ENCODE results near the gene BLNK.
A peak's percentile ranks its signal among the peaks of the same experiment; 100 is the strongest.

BLNK gene

DNA sequence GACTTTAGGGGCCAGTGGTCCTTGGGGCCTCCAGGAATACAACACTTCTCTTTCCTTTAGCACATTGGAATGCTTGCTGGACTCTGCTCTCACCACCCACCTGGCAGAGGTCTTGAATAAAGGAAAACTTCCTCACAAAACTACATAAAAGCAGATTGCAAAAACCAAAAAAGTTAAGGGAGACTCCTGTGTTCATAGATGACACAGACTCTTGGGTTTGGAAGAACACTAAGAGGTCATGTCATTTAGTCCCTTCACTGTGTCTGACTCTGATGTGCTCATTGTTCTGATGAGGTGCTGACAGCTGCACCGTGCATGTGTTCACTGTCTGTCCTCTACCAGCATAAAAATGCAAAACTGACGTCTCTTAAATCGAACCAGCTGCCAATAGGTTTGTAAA, 11.4 kb downstream of the BLNK start:
- DNase-seq = no peak

DNA sequence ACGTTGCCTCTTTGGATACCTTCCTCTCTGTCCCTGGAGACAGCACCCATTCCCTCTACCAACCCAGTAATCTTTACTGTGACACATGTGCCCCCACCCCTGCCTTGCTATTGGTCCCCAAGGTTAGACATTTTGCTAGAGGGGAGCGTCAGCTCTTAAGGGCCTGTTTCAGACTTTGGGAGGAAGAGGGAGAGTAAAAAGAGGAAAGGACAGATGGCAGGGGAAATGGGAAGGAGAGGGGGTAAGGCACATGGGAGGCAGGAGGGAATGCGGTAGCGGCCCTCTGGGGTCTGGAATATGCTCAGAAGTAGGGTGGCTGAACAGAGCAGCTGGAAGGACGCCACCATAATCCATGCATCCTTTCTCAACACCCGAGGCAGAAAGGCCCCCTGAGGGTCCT, 12.2 kb downstream of the BLNK start:
- DNase-seq = no peak

- DNase-seq = no peak
Measured at GRCh38 chr10:96257944-96258343, 13.4 kb downstream of the BLNK start.

DNA sequence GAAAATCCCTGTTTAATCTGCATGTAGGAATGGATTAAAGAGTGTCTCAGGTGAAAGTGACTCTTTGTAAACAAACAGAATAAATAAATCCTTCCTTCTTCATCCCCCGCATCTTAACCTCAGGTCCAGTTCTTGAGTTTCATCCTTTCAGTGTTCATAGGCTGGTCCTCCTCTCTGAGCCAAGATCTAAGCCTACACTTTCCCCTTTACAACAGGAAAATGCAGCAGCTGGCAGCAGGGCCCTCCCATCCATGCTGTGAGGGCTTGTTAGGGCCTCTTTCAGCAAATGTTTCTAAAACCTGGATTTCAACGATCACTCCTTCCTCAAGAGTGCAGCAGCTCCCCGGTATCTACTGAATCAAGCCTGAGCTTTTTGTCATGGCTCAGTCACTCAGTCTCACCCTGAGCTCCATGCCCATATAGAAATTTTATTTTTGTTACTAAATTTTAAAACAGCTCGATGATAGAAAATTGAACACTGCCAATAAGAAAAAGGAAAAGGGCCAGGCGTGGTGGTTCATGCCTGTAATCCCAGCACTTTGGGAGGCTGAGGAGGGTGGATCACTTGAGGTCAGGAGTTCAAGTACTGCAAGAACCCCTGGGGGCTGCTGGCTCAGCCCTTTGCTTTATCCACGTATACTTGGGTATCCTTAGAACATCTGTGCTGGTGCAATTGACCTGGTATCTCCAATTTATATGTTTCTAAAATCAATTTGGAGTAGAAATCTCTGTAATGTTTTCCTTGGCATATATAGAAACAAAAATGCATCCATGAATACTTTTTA, 15.6 kb downstream of the BLNK start:
- DNase-seq = no peak

DNA sequence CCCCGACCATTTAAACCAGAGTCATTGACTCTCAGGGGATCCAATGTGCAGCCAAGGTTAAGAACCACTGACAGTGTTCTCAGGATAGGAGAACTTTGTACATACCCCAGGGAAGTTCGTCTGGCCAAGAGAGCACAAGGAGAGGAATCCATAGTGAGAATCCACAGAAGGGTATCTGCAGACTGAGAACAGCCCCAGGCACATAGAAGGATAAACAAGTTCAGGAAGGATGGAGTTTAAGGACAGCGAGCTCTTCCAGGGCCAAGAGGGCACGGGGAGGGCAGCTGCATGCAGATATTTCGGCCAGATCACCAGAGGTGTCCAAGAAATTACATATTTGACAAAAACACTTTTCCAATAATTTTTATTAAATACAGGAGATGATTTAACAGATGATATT, 16.4 kb downstream of the BLNK start:
- DNase-seq = no peak

DNA sequence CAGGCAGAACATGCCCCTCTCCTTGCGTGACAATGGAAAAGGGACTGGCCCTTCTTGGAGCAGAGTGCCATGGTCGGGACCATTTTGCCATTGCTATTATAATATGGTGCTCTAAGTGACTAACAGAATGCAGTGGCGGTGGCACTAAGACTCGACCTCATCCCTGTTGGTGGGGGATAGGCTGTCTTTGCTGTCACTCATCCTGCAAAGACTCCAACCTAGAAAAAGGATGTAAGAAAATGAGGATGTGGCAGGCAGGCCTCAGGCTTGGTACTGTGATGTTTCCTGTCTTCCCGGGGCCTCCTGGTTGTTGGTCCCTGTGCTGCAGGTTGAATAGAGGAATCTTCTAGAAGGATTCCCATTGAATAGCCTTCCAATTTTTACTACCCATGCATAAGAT, 18.6 kb downstream of the BLNK start:
- DNase-seq = no peak

- DNase-seq = no peak
Measured at GRCh38 chr10:96250349-96250748, 21.0 kb downstream of the BLNK start.

DNA sequence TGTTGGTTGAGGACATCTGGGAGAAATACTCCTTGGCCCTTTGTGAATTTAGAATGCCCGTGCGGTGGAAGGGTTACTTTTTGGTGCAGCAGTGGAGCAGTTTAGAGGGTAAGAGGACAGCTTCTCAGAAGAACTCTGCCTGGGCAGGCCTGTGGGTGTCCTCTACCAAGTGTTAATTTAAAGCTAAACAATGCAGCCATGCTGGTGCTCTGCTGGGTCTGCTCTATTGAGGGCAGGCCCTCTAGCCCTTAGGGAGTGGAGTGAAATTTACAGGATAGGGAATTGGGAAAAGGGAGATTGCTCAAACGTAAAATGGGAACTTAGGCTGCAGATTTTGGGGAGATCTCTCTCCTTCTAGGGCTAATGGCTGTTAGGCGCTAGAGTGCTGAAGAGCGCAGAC, 22.1 kb downstream of the BLNK start:
- DNase-seq = no peak

DNA sequence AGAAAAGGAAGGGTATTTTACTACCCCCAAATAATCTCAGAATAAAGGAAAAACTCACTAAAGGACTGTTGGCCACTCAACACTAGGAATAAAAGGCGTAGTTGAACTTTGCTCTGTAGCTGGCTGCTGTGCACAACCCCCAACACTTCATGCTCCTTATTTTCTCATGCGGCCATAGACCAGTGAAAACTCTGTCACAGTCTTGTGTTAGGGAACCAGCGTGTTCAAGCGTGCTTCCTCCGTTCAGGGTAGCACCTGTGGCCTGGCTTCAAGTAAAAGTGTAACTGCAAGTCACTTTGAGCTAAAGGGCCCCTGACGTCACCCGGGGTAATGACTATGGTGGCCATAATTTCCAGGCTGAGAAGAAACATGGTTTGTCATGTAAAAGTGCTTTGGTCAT, 27.0 kb downstream of the BLNK start:
- DNase-seq = no peak

- DNase-seq = no peak
Measured at GRCh38 chr10:96243296-96243695, 28.1 kb downstream of the BLNK start.

GRCh38 chr10:96242822-96243221, 28.5 kb downstream of the BLNK start:
- no peak for DNase-seq

GRCh38 chr10:96238646-96239623, 32.4 kb downstream of the BLNK start:
- DNase-seq = no peak

GRCh38 chr10:96236876-96237275, 34.5 kb downstream of the BLNK start:
- DNase-seq = no peak

- no peak for DNase-seq
Measured at GRCh38 chr10:96236090-96236478, 35.3 kb downstream of the BLNK start.

GRCh38 chr10:96235326-96236089, 35.9 kb downstream of the BLNK start:
- DNase-seq = no peak

- DNase-seq = no peak
Measured at GRCh38 chr10:96233959-96234358, 37.4 kb downstream of the BLNK start.

GRCh38 chr10:96230527-96230926, 40.8 kb downstream of the BLNK start:
- DNase-seq = no peak

GRCh38 chr10:96229568-96230030, 41.8 kb downstream of the BLNK start:
- peak; percentile 70 for DNase-seq

DNA sequence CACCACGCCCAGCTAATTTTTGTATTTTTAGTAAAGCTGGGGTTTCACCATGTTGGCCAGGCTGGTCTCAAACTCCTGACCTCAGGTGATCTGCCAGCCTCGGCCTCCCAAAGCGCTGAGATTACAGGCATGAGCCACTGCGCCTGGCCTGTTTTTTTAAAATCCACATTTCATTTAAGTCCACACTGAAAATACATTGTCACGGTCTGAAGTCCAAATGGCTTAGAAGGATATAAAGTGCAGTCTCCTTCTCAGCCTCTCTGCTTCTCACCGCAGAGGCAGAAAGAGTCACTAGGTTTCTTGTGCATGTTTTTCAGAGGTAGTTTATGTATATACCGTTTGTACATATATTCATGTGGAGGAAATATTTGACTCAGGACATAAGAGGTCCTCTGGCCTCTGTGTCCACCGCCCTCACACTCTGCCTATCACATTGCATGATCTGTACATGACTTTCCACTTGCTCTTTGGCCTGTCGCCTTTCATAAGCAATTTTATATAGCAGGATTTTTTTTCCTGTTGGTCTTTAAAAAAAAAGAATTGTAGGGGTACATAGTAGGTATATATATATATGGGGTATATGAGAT, 42.9 kb downstream of the BLNK start:
- DNase-seq = no peak

- DNase-seq = no peak
Measured at GRCh38 chr10:96227206-96227605, 44.2 kb downstream of the BLNK start.

DNA sequence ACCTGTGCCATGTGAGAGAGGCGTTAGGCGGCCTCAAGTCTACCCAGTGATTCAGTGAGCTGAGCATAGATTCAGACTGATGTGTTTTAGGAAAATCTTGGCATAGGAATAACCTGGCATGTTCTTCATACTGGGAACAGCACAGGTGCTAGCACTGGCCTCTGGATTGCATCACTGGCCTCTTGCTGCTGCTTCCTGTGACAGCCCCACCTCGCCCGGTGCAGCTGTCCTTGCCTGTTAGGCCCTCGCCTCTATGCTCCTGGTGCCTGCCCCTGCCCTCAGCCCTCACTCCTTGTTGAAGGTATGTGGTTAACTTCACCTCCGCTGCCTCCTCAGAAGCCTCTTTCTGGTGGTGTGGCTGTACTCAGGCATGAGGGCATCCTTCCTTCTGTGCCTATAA, 46.2 kb downstream of the BLNK start:
- DNase-seq = no peak

DNA sequence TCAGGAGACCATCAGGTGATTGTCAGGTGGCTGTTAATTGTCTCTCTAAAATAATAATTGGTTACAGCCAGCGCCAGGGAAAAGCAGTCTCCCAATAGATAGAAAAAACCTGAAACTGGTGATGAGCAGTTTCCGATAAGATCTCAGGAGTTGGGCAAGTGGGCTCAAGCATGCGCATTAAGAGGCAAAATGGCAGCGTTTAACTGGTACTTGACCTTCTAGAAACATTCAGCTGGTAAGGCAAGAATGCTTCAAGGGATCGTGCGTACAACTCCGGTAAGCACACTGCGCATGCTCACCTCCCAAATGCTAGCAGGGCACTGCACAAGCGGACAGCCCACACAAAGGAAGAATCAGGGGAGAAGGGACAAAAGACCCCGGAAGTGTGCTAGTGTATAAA, 48.5 kb downstream of the BLNK start:
- DNase-seq = no peak

- no peak for DNase-seq
Measured at GRCh38 chr10:96222441-96222840, 48.9 kb downstream of the BLNK start.
